Ascending aorta (tissue), 2 donors: ENCODE results near the gene TRAF3. TPM values are rescaled to one million over a fixed set of nuclear protein-coding genes. Genes with fewer than 3 reads are reported as not detected.

Source experiments
- DNase-seq, 2 donors: peaks; one replicate each; pipeline ENCODE4 v3.0.0-alpha.2; 2019; ENCODE audit warnings: low spot score in 2 of 2
- H3K27ac ChIP-seq, 2 donors: fragments of 200-600 bp; sonication (generic); one replicate each; pipeline ENCODE4 v1.5.1; 2016 to 2017; ENCODE audit warnings: mild to moderate bottlenecking in 1 of 2
- H3K27me3 ChIP-seq: fragments of 200-600 bp; sonication (generic); one replicate; pipeline ENCODE4 v1.5.1; 2017
- H3K36me3 ChIP-seq, 2 donors: fragments of 200-600 bp; sonication (generic); one replicate each; pipeline ENCODE4 v1.5.1; 2016
- H3K4me1 ChIP-seq, 2 donors: fragments of 200-600 bp; sonication (generic); one replicate each; pipeline ENCODE4 v1.5.1; 2016 to 2017; ENCODE audit warnings: mild to moderate bottlenecking in 1 of 2
- H3K4me3 ChIP-seq, 2 donors: fragments of 200-600 bp; sonication (generic); one replicate each; pipeline ENCODE4 v1.5.1; 2016 to 2017; ENCODE audit warnings: mild to moderate bottlenecking in 1 of 2
- H3K9me3 ChIP-seq, 2 donors: fragments of 200-600 bp; sonication (generic); one replicate each; pipeline ENCODE4 v1.5.1; 2016
- intact Hi-C: fragments of 100-400 bp; cut with DNase I; formaldehyde crosslinking; loops from one replicate; pipeline ENCODE4 v1.15.1; 2023
- total RNA-seq: library from RNA; depleted of rRNA; stranded (reverse); fragments of >200 nt; gene quantifications from one replicate; pipeline ENCODE4 v1.1.0, GENCODE V29; 2016
- TF ChIP-seq, protein P1 (sequence below), 3 experiments: fragments of 200-600 bp in 2 of 3; fragments of 450-650 bp in 1 of 3; sonication (generic) in 2 of 3; IDR thresholded peaks; one replicate each; pipeline ENCODE4 v1.5.1; 2016 to 2019; ENCODE audit warnings: antibody characterized with exemption in 3 of 3, mild to moderate bottlenecking in 1 of 3, moderate library complexity in 1 of 3

TRAF3 gene
- total RNA-seq, 1 donor from 2014 or later = 12.2 TPM

DNA sequence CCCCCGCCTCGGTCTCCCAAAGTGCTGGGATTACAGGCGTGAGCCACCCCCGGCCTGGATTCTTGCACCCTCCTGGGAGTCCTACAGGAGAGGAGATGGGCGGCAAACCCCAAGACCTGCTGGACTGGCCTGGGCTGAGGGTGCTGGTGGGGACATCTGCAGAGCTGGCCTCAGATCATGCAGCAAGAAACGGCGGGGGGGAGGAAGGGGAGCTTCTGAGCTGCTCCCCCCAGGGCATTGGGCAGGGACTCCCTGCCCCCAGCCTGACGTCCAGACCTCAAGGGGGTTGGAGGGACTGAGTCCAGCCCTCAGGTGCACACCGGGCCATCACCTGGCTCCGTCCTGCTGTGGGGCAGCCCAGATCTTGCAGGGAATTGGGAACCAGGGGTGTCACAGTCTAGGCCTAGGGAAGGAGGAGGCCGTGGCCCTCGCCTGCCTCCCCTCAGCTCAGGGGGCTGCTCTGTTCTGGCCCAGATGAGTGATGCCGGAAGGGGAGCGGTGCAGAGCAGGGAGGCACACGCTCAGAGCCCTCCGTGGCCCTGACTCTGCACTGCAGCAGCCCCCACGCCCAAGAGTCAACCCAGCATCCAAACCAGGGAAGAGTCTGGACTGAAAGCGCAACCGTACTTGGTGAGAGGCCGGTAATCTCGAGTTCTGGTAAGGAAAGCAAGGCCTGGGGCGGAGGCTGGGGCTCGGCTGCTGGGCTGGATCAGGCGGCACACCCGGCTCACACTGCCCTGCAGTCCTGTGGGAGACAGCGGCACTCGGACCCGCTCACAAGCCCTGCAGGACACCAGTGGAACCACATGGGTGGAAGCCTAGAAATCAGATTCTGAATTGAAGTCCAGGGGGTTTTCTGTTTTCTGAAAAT is 136.3 kb downstream of the TRAF3 start:
- TF ChIP-seq, protein P1, sequence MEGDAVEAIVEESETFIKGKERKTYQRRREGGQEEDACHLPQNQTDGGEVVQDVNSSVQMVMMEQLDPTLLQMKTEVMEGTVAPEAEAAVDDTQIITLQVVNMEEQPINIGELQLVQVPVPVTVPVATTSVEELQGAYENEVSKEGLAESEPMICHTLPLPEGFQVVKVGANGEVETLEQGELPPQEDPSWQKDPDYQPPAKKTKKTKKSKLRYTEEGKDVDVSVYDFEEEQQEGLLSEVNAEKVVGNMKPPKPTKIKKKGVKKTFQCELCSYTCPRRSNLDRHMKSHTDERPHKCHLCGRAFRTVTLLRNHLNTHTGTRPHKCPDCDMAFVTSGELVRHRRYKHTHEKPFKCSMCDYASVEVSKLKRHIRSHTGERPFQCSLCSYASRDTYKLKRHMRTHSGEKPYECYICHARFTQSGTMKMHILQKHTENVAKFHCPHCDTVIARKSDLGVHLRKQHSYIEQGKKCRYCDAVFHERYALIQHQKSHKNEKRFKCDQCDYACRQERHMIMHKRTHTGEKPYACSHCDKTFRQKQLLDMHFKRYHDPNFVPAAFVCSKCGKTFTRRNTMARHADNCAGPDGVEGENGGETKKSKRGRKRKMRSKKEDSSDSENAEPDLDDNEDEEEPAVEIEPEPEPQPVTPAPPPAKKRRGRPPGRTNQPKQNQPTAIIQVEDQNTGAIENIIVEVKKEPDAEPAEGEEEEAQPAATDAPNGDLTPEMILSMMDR (IDR thresholded peaks at IDR 0.05) = no peak
- H3K4me1 ChIP-seq = no peaks in the 10 kb centered on the region
- intact Hi-C loops = no loop called here
- H3K4me3 ChIP-seq = no peak overlapping the region
- H3K9me3 ChIP-seq = no peaks in the 10 kb centered on the region
- DNase-seq = no peak
- H3K27ac ChIP-seq = no peak overlapping the region
- H3K27me3 ChIP-seq = no peaks in the 10 kb centered on the region
- no peaks in the 10 kb centered on the region for H3K36me3 ChIP-seq

DNA sequence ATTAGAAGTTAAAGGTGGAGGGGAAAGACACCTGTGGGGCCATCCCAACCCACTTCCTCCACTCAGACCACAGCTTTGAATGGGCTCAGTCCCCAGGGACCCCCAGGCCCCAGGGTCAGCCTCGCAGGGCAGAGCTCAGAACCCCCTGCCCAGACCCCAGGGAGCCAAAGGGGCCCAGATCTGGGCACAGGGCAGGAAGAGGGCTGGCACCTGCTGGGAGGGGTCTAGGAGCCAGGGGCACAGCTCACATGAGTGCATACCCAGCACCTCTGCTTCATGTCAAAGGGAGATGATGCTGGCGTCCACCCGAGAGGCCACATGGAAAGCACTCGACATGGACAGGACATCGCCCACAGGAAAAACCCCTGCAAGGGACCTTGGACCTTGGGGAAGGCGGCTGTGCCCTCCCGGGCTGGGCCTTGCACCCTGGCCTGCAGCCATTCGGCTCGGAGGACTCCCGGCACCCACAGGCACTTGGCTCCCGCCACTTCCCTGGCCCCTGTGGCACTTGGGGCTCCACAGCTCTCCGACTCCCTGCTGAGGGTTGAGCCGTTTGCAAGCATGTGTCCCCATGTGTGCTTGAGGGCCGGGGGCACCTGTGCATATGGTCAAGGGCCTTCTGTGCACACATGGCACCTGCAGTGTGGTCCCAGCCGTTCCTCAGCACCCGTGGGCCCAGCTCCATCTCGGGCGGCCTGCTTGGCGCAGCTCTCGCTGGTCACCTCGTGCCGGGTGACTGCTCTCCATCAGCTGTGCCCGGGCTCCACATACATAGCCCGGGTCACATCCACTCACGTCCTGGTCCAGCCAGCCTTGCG is 137.4 kb downstream of the TRAF3 start:
- Histone ChIP-seq H3K27me3 (no peaks in the 10 kb centered on the region), H3K4me1 (no peaks in the 10 kb centered on the region), H3K27ac (no peak overlapping the region), H3K4me3 (no peak overlapping the region), H3K9me3 (no peaks in the 10 kb centered on the region), H3K36me3 (no peaks in the 10 kb centered on the region)
- no peak for DNase-seq
- TF ChIP-seq, protein P1 (IDR thresholded peaks at IDR 0.05) = no peak
- intact Hi-C loops = loop anchor here (5.0 kb wide), 1 partner anchor 137 kb away; the partner anchor contains the start of gene TRAF3

DNA sequence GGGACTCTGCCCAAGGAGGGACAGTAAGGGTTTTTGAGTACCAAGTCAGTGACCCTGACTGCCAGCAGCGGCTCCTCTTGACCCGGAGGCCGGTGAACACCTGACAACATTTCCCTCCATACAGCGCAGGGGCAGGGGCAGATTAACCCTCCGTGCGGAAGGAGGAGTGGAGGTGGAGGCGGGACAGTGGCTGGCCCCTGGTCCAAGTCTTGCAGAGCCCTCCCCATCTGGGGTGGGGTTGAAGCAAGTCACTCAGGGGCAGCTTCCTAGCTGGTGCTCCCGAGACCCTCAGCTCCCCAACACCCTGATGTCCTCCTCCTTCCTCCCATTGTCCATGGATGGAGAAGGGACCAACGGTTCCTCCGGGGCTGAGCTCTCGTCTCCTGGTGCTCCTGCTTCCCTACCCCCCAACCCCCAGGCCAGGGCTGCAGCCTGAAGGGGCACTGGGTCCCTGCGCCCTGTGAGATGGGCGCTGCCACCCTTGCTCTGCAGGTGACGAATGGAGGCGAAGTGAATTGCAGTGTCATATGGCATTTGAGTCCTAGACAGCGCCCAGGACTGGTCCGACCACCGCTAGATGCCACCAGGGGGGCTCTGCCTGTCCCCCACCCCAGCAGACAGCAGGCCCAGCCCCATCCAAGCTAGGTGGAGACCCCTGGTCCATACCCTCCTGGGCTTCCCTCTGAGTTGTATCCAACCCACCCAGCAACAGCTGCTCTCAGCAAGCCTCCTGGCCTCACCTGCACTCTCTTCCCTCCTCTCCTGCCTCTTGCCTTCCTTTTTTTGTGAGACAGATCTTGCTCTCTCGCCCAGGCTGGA is 138.3 kb downstream of the TRAF3 start:
- Histone ChIP-seq H3K4me3 (no peak overlapping the region), H3K4me1 (no peaks in the 10 kb centered on the region), H3K27ac (no peak overlapping the region), H3K9me3 (no peaks in the 10 kb centered on the region), H3K36me3 (no peaks in the 10 kb centered on the region), H3K27me3 (no peaks in the 10 kb centered on the region)
- DNase-seq = no peak
- intact Hi-C loops = loop anchor here (5.0 kb wide), 1 partner anchor 138 kb away; the partner anchor contains the start of gene TRAF3
- TF ChIP-seq, protein P1 (IDR thresholded peaks at IDR 0.05) = no peak

DNA sequence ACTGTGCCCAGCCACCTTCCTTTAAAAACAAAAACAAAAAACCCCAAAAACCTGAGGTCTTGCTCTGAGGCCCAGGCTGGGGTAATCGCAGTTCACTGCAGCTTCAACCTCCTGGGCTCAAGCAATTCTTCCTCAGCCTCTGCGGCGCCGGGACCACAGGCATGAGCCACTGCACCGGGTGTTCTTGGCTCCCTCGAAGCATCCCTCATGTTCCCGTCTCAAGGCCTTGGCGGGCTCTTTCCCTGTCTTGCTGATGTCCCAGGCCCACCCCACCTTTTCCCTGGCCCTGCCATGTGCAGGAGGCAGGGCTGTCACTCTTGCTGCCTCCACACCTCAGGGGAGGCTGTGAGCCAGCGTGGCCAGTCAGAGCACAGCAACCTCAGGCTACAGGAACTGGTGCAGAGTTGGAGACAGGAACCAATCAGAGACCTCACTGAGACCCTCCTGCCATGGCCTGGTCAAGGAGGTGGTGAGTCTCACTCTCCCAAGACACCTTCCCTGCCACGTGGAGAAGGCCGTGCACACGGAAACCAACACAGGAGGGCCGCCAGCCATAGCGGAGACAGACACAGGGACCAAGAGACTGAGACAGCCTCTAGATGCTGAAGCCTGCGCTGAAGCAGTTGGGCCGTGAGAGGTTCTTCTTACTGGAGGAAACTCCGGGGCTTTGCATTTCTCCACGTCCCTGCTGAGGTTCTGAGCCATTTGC is 139.3 kb downstream of the TRAF3 start:
- Histone ChIP-seq H3K9me3 (no peaks in the 10 kb centered on the region), H3K36me3 (no peaks in the 10 kb centered on the region), H3K4me1 (no peaks in the 10 kb centered on the region), H3K4me3 (no peak overlapping the region), H3K27me3 (no peaks in the 10 kb centered on the region), H3K27ac (no peak overlapping the region)
- intact Hi-C loops = loop anchor here (5.0 kb wide), 1 partner anchor 139 kb away; the partner anchor contains the start of gene TRAF3
- TF ChIP-seq, protein P1 (IDR thresholded peaks at IDR 0.05) = no peak
- no peak for DNase-seq

DNA sequence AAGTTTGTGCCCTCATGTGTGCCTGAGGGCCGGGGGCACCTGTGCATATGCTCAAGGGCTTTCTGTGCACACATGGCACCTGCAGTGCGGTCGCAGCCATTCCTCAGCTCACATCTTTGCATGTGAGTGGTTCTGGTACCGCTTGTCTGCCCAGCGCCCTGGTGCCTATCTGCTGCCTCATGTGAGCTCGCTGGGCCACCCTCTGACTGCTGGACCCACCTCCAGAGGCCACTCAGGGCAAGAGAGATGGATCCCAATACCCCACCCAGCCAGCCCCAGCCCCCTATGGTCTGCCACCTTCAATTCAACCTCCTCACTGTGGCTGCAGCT is 139.8 kb downstream of the TRAF3 start:
- TF ChIP-seq, protein P1 (IDR thresholded peaks at IDR 0.05) = no peak
- Histone ChIP-seq H3K4me1 (no peaks in the 10 kb centered on the region), H3K9me3 (no peaks in the 10 kb centered on the region), H3K4me3 (no peak overlapping the region), H3K27ac (no peak overlapping the region), H3K36me3 (no peaks in the 10 kb centered on the region), H3K27me3 (no peaks in the 10 kb centered on the region)
- DNase-seq = no peak
- intact Hi-C loops = loop anchor here (5.0 kb wide), 1 partner anchor 140 kb away; the partner anchor contains the start of gene TRAF3
